Activated CD4-positive, alpha-beta T cell treated with anti-CD3 and anti-CD28 coated beads for 36 hours (primary cell): ENCODE data around the gene WIPF1. TPM values are rescaled to one million over a fixed set of nuclear protein-coding genes. Genes with fewer than 3 reads are reported as not detected.

ENCODE experiments used
- ATAC-seq: fragments of 200-7000 bp; cut with Tn5 transposase; one replicate; pipeline ENCODE4 v1.10.0; 2021; ENCODE audit warnings: mild to moderate bottlenecking, moderate library complexity
- CTCF ChIA-PET: fragments of 350-600 bp; sonication (Branson Sonifier 250); formaldehyde crosslinking; loops from one replicate; lab custom pipeline; 2021; ENCODE audit warnings: antibody characterized with exemption; lab: Charles Lee
- POLR2A ChIA-PET: fragments of 350-600 bp; sonication (Branson Sonifier 250); formaldehyde crosslinking; loops from one replicate; lab custom pipeline; 2021; ENCODE audit warnings: antibody characterized with exemption, inconsistent platforms; lab: Charles Lee
- DNase-seq: peaks from one replicate; pipeline ENCODE4 v3.0.0-alpha.2; 2020
- H3K27ac Mint-ChIP-seq: one replicate; pipeline ENCODE4 v1.8.0; 2021; ENCODE audit warnings: mixed read lengths
- H3K27me3 Mint-ChIP-seq: one replicate; pipeline ENCODE4 v1.8.0; 2021; ENCODE audit warnings: mixed read lengths
- H3K36me3 Mint-ChIP-seq: one replicate; pipeline ENCODE4 v1.8.0; 2021; ENCODE audit warnings: low read depth, mixed read lengths
- H3K4me1 Mint-ChIP-seq: one replicate; pipeline ENCODE4 v1.8.0; 2021; ENCODE audit warnings: mixed read lengths
- H3K4me3 Mint-ChIP-seq: one replicate; pipeline ENCODE4 v1.8.0; 2021; ENCODE audit warnings: mild to moderate bottlenecking, moderate library complexity, mixed read lengths
- H3K9me3 Mint-ChIP-seq: one replicate; pipeline ENCODE4 v1.8.0; 2021; ENCODE audit warnings: low read depth, mixed read lengths
- intact Hi-C, 2 experiments: fragments of 100-400 bp; cut with DNase I in 1 of 2; cut with micrococcal nuclease in 1 of 2; formaldehyde crosslinking; loops; one replicate each; pipeline versions ENCODE4 v1.14.2 to v1.15.1; 2022 to 2024; cut with DNase I, micrococcal nuclease
- total RNA-seq, 2 experiments: library from RNA; stranded (reverse); gene quantifications; one replicate each; pipeline ENCODE4 v1.2.3, GENCODE V29; 2021

WIPF1 gene
- total RNA-seq, 2 experiments from 2014 or later: 161 to 188 TPM

DNA sequence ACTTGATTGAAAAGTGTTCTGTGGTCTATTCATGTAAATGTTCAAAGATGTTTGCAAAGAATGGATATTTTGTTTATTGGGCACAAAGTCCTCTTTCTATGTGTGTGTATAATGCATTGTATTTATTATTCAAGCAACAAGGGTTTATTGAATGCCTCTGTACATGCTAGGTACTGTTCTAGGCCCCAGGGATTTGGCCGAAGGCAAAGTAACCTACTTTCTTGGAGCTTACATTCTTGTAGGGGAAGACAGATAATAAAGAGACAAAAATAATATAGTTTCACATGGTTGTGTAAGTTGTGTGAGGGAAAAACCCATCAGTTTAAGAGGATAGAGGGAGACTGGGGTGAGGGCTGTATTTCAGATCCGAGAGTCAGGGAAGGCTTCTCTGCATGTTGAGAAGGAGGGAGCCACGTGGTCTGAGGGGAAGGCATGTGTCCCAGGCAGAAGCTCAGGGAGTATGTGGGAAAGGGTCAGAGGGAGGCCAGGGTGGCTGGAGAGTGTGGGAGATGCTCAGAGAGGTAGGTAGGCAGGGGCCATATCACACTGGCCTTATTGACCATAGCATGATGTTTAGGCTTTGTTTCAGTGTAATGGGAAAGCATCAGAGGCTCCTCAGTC is 70.4 kb downstream of the WIPF1 start:
- POLR2A ChIA-PET: no interaction called here
- peaks cover 6% of the 10 kb centered on the region for H3K36me3 Mint-ChIP-seq
- DNase-seq (no peak), ATAC-seq (no peak)
- intact Hi-C loops: no loop called here
- no peak overlapping the region for H3K27ac Mint-ChIP-seq
- peaks cover 10% of the 10 kb centered on the region for H3K4me1 Mint-ChIP-seq
- H3K4me3 Mint-ChIP-seq: no peak overlapping the region
- CTCF ChIA-PET: no interaction called here
- no peaks in the 10 kb centered on the region for H3K27me3 Mint-ChIP-seq
- peaks cover 7% of the 10 kb centered on the region for H3K9me3 Mint-ChIP-seq

DNA sequence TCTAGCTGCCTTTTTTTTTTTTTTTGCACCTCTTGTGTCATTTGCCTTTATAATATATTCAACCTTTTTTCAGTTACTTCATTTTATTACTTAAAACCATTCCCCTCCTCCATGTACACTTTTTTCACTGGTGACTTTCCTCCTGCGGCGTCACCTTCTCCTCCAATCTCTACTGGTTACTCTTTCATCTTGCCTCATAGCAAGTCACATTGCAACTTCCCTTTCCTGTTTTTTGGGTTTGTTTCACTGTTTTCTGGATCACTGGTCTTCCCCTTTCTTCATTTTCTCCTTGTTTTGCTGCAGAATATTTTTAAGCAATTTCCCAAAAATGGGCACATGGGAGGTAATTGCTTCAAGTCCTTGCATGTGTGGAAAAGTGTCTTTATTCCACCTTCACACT is 73.1 kb downstream of the WIPF1 start:
- H3K27me3 Mint-ChIP-seq: no peaks in the 10 kb centered on the region
- peaks cover 6% of the 10 kb centered on the region for H3K36me3 Mint-ChIP-seq
- no peak overlapping the region for H3K27ac Mint-ChIP-seq
- intact Hi-C loops: no loop called here
- no peak overlapping the region for H3K4me3 Mint-ChIP-seq
- H3K9me3 Mint-ChIP-seq: peaks cover 7% of the 10 kb centered on the region
- ChIA-PET POLR2A (no interaction called here), CTCF (interaction anchor here (1.0 to 6.8 kb wide), 2 partner anchors 10 to 63 kb away, joined by 3 to 52 read pairs; no protein-coding TSS in a partner anchor)
- ATAC-seq (no peak), DNase-seq (no peak)
- peaks cover 10% of the 10 kb centered on the region for H3K4me1 Mint-ChIP-seq

DNA sequence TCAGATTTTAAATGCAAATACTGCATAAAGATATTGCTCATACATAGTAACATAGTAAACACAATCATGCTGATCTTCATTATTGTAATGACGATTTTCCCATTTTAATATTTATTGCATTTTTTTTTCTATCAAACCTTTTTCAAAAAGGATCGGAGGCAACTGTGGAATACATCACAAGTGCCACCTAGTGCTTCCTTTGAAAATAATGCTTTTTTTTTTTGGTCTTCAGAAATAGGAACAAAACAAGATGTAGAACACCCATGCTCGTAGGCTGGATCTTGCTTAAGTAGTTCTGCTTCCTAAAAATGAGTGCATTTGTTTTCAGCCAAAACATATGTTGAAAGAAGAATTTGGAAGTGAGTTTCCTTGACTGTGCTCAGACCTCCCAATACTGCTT is 75.1 kb downstream of the WIPF1 start:
- ChIA-PET POLR2A (no interaction called here), CTCF (interaction anchor here (0.6 to 6.8 kb wide), 4 partner anchors 38 to 616 kb away, joined by 3 to 52 read pairs (median 4); no protein-coding TSS in a partner anchor)
- Mint-ChIP-seq H3K27me3 (peaks cover 2% of the 10 kb centered on the region), H3K9me3 (peaks cover under 1% of the 10 kb centered on the region), H3K27ac (no peak overlapping the region), H3K4me3 (no peak overlapping the region), H3K4me1 (peaks cover 10% of the 10 kb centered on the region), H3K36me3 (peaks cover under 1% of the 10 kb centered on the region)
- intact Hi-C loops: loop anchor here (1.0 kb wide), 2 partner anchors 59 to 60 kb away; no protein-coding TSS in a partner anchor
- ATAC-seq: no peak
- DNase-seq: no peak

- no peaks in the 10 kb centered on the region for H3K9me3 Mint-ChIP-seq
- DNase-seq (no peak), ATAC-seq (no peak)
- ChIA-PET POLR2A (no interaction called here), CTCF (interaction anchor here (1.2 kb wide), 1 partner anchor 55 kb away, joined by 3 read pairs; no protein-coding TSS in a partner anchor)
- peaks cover 5% of the 10 kb centered on the region for H3K4me1 Mint-ChIP-seq
- no peak overlapping the region for H3K4me3 Mint-ChIP-seq
- intact Hi-C loops: no loop called here
- H3K36me3 Mint-ChIP-seq: no peaks in the 10 kb centered on the region
- H3K27ac Mint-ChIP-seq: no peak overlapping the region
- H3K27me3 Mint-ChIP-seq: peaks cover 2% of the 10 kb centered on the region
These were observed 79.2 kb downstream of the WIPF1 start for GRCh38 chr2:174518395-174518794.

DNA sequence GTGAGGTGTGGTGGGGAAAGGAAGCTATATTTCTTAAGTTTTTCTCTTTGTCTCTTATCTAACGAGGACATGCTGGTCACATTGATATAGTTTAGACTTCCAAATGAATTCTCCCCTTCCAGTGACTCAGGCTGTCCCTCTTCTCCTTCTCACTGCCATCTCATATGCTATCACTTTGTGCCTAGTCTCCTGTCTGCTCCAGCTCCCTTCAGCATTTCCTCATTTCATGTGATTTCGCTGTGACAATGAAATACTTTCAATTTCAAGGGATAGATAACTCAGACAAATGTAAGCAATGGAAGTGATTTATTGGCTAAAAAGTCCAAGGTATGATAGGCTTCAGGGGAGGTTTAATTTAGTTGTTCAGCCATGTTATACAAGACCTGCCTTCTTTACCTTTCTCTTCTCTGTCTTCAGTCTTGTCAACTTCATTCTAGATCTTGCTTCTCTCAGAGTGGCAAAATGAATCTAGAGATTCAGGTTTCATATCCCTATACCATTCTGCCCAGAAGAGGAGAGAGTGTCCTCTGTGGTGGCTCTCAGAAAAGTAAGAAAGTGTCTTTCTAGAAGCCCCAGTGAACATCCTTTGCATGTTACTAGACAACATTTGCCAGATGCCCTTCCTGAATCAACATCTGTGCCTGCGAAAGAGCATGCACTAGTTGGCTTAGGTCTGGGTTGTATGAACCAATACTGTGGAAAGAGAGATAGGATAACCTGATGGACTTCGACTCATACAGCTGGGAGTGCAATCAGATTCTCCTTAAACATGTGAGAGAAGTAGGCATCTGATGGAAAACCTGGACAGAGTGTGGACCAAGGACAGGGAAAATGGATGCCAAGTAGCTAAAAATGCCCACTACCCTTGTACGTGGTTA is 80.9 kb downstream of the WIPF1 start:
- ChIA-PET CTCF (interaction anchor here (0.5 to 1.7 kb wide), 4 partner anchors 33 to 403 kb away, joined by 3 to 7 read pairs (median 4); no protein-coding TSS in a partner anchor), POLR2A (no interaction called here)
- Mint-ChIP-seq H3K27ac (no peak overlapping the region), H3K9me3 (peaks cover 3% of the 10 kb centered on the region), H3K4me3 (no peak overlapping the region), H3K27me3 (peaks cover 2% of the 10 kb centered on the region), H3K4me1 (peaks cover 12% of the 10 kb centered on the region), H3K36me3 (peaks cover 3% of the 10 kb centered on the region)
- intact Hi-C loops: no loop called here
- no peak for DNase-seq
- no peak for ATAC-seq

- H3K4me1 Mint-ChIP-seq: peaks cover 12% of the 10 kb centered on the region
- ChIA-PET POLR2A (no interaction called here), CTCF (interaction anchor here (0.6 to 0.9 kb wide), 2 partner anchors 16 to 50 kb away, joined by 3 to 5 read pairs; no protein-coding TSS in a partner anchor)
- peaks cover 11% of the 10 kb centered on the region for H3K36me3 Mint-ChIP-seq
- ATAC-seq: no peak
- DNase-seq: no peak
- intact Hi-C loops: no loop called here
- H3K9me3 Mint-ChIP-seq: peaks cover 18% of the 10 kb centered on the region
- no peak overlapping the region for H3K4me3 Mint-ChIP-seq
- H3K27ac Mint-ChIP-seq: no peak overlapping the region
- H3K27me3 Mint-ChIP-seq: no peaks in the 10 kb centered on the region
These were observed 85.3 kb downstream of the WIPF1 start for GRCh38 chr2:174512345-174512744.

GRCh38 chr2:174511580-174512260 is 85.9 kb downstream of the WIPF1 start:
- no peaks in the 10 kb centered on the region for H3K27me3 Mint-ChIP-seq
- ChIA-PET CTCF (interaction anchor here (0.6 to 0.9 kb wide), 2 partner anchors 16 to 49 kb away, joined by 3 to 5 read pairs; no protein-coding TSS in a partner anchor), POLR2A (no interaction called here)
- no peak for ATAC-seq
- H3K4me3 Mint-ChIP-seq: no peak overlapping the region
- H3K9me3 Mint-ChIP-seq: peaks cover 18% of the 10 kb centered on the region
- intact Hi-C loops: no loop called here
- no peak for DNase-seq
- H3K27ac Mint-ChIP-seq: no peak overlapping the region
- H3K36me3 Mint-ChIP-seq: peaks cover 12% of the 10 kb centered on the region
- H3K4me1 Mint-ChIP-seq: peaks cover 12% of the 10 kb centered on the region

DNA sequence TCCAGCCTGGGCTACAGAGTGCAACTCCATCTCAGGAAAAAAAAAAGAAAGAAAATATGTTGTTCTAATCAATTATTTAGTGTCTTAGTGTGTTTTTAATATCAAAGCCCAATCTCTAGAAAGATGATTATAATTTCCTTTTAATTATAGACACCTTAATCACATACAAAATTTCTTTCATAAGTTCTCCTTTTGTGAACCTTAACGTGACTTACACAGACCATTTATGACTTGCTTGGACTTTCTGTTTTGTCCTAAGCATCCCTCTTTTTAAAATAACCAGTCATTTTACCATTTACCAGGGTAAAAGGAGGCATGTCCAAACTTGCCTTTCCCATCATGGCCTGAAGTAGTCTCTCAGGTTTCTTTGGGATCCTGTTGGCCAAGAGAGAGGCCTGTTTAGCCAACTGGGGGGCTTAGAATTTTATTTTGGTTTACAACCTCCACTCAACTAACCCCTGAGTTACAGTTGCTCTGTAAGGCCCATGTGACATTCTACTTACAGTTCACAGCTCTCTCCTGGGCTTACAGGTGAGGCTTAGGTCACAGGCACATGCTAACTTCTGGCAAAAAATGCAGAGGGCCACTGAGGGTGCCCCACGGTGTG is 86.9 kb downstream of the WIPF1 start:
- ChIA-PET CTCF (interaction anchor here (1.3 to 1.7 kb wide), 2 partner anchors 24 to 48 kb away, joined by 3 to 8 read pairs; no protein-coding TSS in a partner anchor), POLR2A (no interaction called here)
- H3K27me3 Mint-ChIP-seq: no peaks in the 10 kb centered on the region
- peaks cover 12% of the 10 kb centered on the region for H3K36me3 Mint-ChIP-seq
- ATAC-seq: no peak
- no peak overlapping the region for H3K4me3 Mint-ChIP-seq
- intact Hi-C loops: no loop called here
- peaks cover 18% of the 10 kb centered on the region for H3K9me3 Mint-ChIP-seq
- peaks cover 10% of the 10 kb centered on the region for H3K4me1 Mint-ChIP-seq
- no peak for DNase-seq
- H3K27ac Mint-ChIP-seq: no peak overlapping the region

Other genes with a start within 250 kb of the WIPF1 start
- gene SCRN3, start 202.1 kb downstream of the WIPF1 start, total RNA-seq: 10 to 100 TPM; 12.7 to 14.1 TPM
- gene GPR155, start 110.8 kb downstream of the WIPF1 start, total RNA-seq: 10 to 100 TPM in 1 of 2 experiments, 1 to 10 TPM in 1; 8.6 to 11.3 TPM
- not detected for gene CHRNA1, start 166.7 kb upstream of the WIPF1 start, total RNA-seq